Gastroesophageal sphincter (tissue), 3 donors: ENCODE data around the gene MACROD2.

Experiments
- POLR2A ChIP-seq, 2 donors: fragments of 450-650 bp; IDR thresholded peaks; one replicate each; pipeline ENCODE4 v1.6.1; 2017; ENCODE audit warnings: antibody characterized with exemption in 2 of 2, mild to moderate bottlenecking in 2 of 2, moderate library complexity in 1 of 2
- TF ChIP-seq, protein P1 (sequence below), 4 experiments: fragments of 200-600 bp in 2 of 4; fragments of 450-650 bp in 2 of 4; sonication (generic) in 1 of 4; IDR thresholded peaks; one replicate each; pipeline ENCODE4 v1.5.1; 2017 to 2019; ENCODE audit warnings: antibody characterized with exemption in 4 of 4, mild to moderate bottlenecking in 2 of 4, moderate library complexity in 2 of 4

DNA sequence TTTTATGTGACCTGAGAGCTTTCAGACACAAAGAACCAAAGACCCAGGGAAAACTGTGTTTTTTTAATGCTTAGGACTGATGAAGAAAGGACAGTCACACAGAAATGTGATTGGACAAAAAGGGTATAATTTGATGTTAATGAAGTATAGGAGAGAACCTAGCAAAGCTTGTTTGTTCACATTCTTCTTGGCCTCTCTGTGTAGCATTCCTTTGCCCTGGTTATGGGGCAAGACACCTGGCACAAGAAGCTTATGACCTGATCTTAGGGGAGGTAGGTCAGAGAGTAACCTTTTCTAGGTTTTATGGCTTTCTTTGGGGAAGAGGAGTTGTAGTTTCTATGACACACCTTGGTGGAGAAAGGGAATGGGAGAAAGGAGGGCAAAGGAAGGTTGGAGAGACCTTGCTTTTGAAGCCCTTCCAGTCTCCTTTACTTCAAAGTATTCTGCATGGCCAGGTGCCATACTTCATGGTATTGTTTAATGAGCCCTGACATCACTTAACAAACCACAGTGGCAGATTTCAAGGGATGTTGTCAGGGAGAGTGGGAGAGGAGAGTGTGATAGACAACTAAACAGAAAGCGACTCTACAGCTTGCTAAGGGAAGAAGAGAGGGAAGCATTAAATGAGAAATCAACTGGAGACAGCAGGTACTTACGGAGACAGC lies 1043.9 kb downstream of the MACROD2 start:
- TF ChIP-seq, protein P1, sequence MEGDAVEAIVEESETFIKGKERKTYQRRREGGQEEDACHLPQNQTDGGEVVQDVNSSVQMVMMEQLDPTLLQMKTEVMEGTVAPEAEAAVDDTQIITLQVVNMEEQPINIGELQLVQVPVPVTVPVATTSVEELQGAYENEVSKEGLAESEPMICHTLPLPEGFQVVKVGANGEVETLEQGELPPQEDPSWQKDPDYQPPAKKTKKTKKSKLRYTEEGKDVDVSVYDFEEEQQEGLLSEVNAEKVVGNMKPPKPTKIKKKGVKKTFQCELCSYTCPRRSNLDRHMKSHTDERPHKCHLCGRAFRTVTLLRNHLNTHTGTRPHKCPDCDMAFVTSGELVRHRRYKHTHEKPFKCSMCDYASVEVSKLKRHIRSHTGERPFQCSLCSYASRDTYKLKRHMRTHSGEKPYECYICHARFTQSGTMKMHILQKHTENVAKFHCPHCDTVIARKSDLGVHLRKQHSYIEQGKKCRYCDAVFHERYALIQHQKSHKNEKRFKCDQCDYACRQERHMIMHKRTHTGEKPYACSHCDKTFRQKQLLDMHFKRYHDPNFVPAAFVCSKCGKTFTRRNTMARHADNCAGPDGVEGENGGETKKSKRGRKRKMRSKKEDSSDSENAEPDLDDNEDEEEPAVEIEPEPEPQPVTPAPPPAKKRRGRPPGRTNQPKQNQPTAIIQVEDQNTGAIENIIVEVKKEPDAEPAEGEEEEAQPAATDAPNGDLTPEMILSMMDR (IDR thresholded peaks at IDR 0.05) = no peak
- no peak for TF ChIP-seq POLR2A (IDR thresholded peaks at IDR 0.05)
